ENCODE results near the gene CAMK1. TPM values are rescaled to one million over a fixed set of nuclear protein-coding genes. Genes with fewer than 3 reads are reported as not detected.

The CAMK1 gene
- total RNA-seq, 1 experiment from 2014 or later, result 41.6 TPM

GRCh38 chr3:9791790-9792404 lies 22.1 kb upstream of the CAMK1 start:
- Histone ChIP-seq H3K27me3 (ENCODE audit: low read length) (no peaks in the 10 kb centered on the region), H3K79me2 (ENCODE audit: low read length) (peaks cover 58% of the 10 kb centered on the region), H3K4me3 (ENCODE audit: low read length) (peak overlapping the region; percentile 91), H3K4me1 (ENCODE audit: low read length) (peaks cover 30% of the 10 kb centered on the region), H3K4me2 (ENCODE audit: low read depth, low read length, poor library complexity, severe bottlenecking) (peak overlapping the region; percentile 100), H2AFZ (ENCODE audit: low read length) (peak overlapping the region; percentile 73; the same call in 1 of the 2 replicates), H4K20me1 (ENCODE audit: insufficient read depth, low read depth, low read length) (peaks cover 17% of the 10 kb centered on the region; the same call in 1 of the 2 replicates), H3K9me3 (ENCODE audit: low read length) (no peaks in the 10 kb centered on the region), H3K36me3 (ENCODE audit: insufficient read depth, low read length) (peaks cover 27% of the 10 kb centered on the region), H3K9me2 (replicated peaks; ENCODE audit: insufficient read depth, low read length) (no peaks in the 10 kb centered on the region), H3K27ac (ENCODE audit: low read length) (peak overlapping the region; percentile 93), H3K9ac (ENCODE audit: low read length) (peak overlapping the region; percentile 100)
- DNase-seq, result no peak

GRCh38 chr3:9791127-9791526 lies 21.4 kb upstream of the CAMK1 start:
- Histone ChIP-seq H3K9ac (ENCODE audit: low read length) (peak overlapping the region; percentile 100), H3K36me3 (ENCODE audit: insufficient read depth, low read length) (peaks cover 29% of the 10 kb centered on the region), H3K79me2 (ENCODE audit: low read length) (peaks cover 53% of the 10 kb centered on the region), H3K9me2 (replicated peaks; ENCODE audit: insufficient read depth, low read length) (no peaks in the 10 kb centered on the region), H4K20me1 (ENCODE audit: insufficient read depth, low read depth, low read length) (peaks cover 17% of the 10 kb centered on the region; the same call in 1 of the 2 replicates), H3K4me1 (ENCODE audit: low read length) (peaks cover 30% of the 10 kb centered on the region), H3K9me3 (ENCODE audit: low read length) (no peaks in the 10 kb centered on the region), H3K4me3 (ENCODE audit: low read length) (peak overlapping the region; percentile 91), H3K4me2 (ENCODE audit: low read depth, low read length, poor library complexity, severe bottlenecking) (peak overlapping the region; percentile 100), H3K27me3 (ENCODE audit: low read length) (no peaks in the 10 kb centered on the region), H3K27ac (ENCODE audit: low read length) (peak overlapping the region; percentile 93), H2AFZ (ENCODE audit: low read length) (no peak overlapping the region)
- no peak for DNase-seq

GRCh38 chr3:9787714-9788113 lies 18.0 kb upstream of the CAMK1 start:
- no peak overlapping the region for H3K27ac ChIP-seq (ENCODE audit: low read length)
- peaks cover 20% of the 10 kb centered on the region for H3K79me2 ChIP-seq (ENCODE audit: low read length)
- no peak overlapping the region for H3K4me3 ChIP-seq (ENCODE audit: low read length)
- H3K9ac ChIP-seq (ENCODE audit: low read length), result no peak overlapping the region
- H3K9me3 ChIP-seq (ENCODE audit: low read length), result no peaks in the 10 kb centered on the region
- no peak overlapping the region for H2AFZ ChIP-seq (ENCODE audit: low read length)
- H3K27me3 ChIP-seq (ENCODE audit: low read length), result no peaks in the 10 kb centered on the region
- H3K9me2 ChIP-seq (replicated peaks; ENCODE audit: insufficient read depth, low read length), result no peaks in the 10 kb centered on the region
- H4K20me1 ChIP-seq (ENCODE audit: insufficient read depth, low read depth, low read length), result no peaks in the 10 kb centered on the region
- no peak overlapping the region for H3K4me2 ChIP-seq (ENCODE audit: low read depth, low read length, poor library complexity, severe bottlenecking)
- H3K36me3 ChIP-seq (ENCODE audit: insufficient read depth, low read length), result peaks cover 21% of the 10 kb centered on the region
- peaks cover 11% of the 10 kb centered on the region for H3K4me1 ChIP-seq (ENCODE audit: low read length)
- DNase-seq, result no peak

GRCh38 chr3:9786825-9787669 lies 17.3 kb upstream of the CAMK1 start:
- Histone ChIP-seq H3K4me3 (ENCODE audit: low read length) (no peak overlapping the region), H3K27me3 (ENCODE audit: low read length) (no peaks in the 10 kb centered on the region), H3K79me2 (ENCODE audit: low read length) (peaks cover 18% of the 10 kb centered on the region), H3K9ac (ENCODE audit: low read length) (no peak overlapping the region), H2AFZ (ENCODE audit: low read length) (no peak overlapping the region), H3K4me1 (ENCODE audit: low read length) (peaks cover 16% of the 10 kb centered on the region), H3K9me2 (replicated peaks; ENCODE audit: insufficient read depth, low read length) (no peaks in the 10 kb centered on the region), H3K27ac (ENCODE audit: low read length) (no peak overlapping the region), H4K20me1 (ENCODE audit: insufficient read depth, low read depth, low read length) (no peaks in the 10 kb centered on the region), H3K9me3 (ENCODE audit: low read length) (no peaks in the 10 kb centered on the region), H3K36me3 (ENCODE audit: insufficient read depth, low read length) (peaks cover 21% of the 10 kb centered on the region), H3K4me2 (ENCODE audit: low read depth, low read length, poor library complexity, severe bottlenecking) (no peak overlapping the region)
- peak; percentile 76 for DNase-seq

GRCh38 chr3:9786209-9786739 lies 16.5 kb upstream of the CAMK1 start:
- Histone ChIP-seq H3K9ac (ENCODE audit: low read length) (no peak overlapping the region), H3K4me1 (ENCODE audit: low read length) (peaks cover 16% of the 10 kb centered on the region), H3K79me2 (ENCODE audit: low read length) (peaks cover 10% of the 10 kb centered on the region), H4K20me1 (ENCODE audit: insufficient read depth, low read depth, low read length) (no peaks in the 10 kb centered on the region), H3K9me3 (ENCODE audit: low read length) (no peaks in the 10 kb centered on the region), H3K4me2 (ENCODE audit: low read depth, low read length, poor library complexity, severe bottlenecking) (no peak overlapping the region), H3K4me3 (ENCODE audit: low read length) (no peak overlapping the region), H3K9me2 (replicated peaks; ENCODE audit: insufficient read depth, low read length) (no peaks in the 10 kb centered on the region), H2AFZ (ENCODE audit: low read length) (no peak overlapping the region), H3K27ac (ENCODE audit: low read length) (no peak overlapping the region), H3K36me3 (ENCODE audit: insufficient read depth, low read length) (peaks cover 21% of the 10 kb centered on the region), H3K27me3 (ENCODE audit: low read length) (no peaks in the 10 kb centered on the region)
- no peak for DNase-seq

GRCh38 chr3:9785602-9786001 lies 15.9 kb upstream of the CAMK1 start:
- no peak overlapping the region for H2AFZ ChIP-seq (ENCODE audit: low read length)
- peaks cover 19% of the 10 kb centered on the region for H3K4me1 ChIP-seq (ENCODE audit: low read length)
- H3K9me3 ChIP-seq (ENCODE audit: low read length), result no peaks in the 10 kb centered on the region
- H3K4me2 ChIP-seq (ENCODE audit: low read depth, low read length, poor library complexity, severe bottlenecking), result no peak overlapping the region
- no peak overlapping the region for H3K9ac ChIP-seq (ENCODE audit: low read length)
- peaks cover 21% of the 10 kb centered on the region for H3K36me3 ChIP-seq (ENCODE audit: insufficient read depth, low read length)
- DNase-seq, result no peak
- H3K79me2 ChIP-seq (ENCODE audit: low read length), result peaks cover 4% of the 10 kb centered on the region; the same call in 1 of the 2 replicates
- H3K27me3 ChIP-seq (ENCODE audit: low read length), result no peaks in the 10 kb centered on the region
- H4K20me1 ChIP-seq (ENCODE audit: insufficient read depth, low read depth, low read length), result no peaks in the 10 kb centered on the region
- H3K4me3 ChIP-seq (ENCODE audit: low read length), result no peak overlapping the region
- no peaks in the 10 kb centered on the region for H3K9me2 ChIP-seq (replicated peaks; ENCODE audit: insufficient read depth, low read length)
- H3K27ac ChIP-seq (ENCODE audit: low read length), result no peak overlapping the region

- Histone ChIP-seq H3K79me2 (ENCODE audit: low read length) (no peaks in the 10 kb centered on the region), H3K9me2 (replicated peaks; ENCODE audit: insufficient read depth, low read length) (no peaks in the 10 kb centered on the region), H3K4me1 (ENCODE audit: low read length) (peaks cover 25% of the 10 kb centered on the region), H3K9ac (ENCODE audit: low read length) (no peak overlapping the region), H3K27ac (ENCODE audit: low read length) (no peak overlapping the region), H3K36me3 (ENCODE audit: insufficient read depth, low read length) (peaks cover 19% of the 10 kb centered on the region), H4K20me1 (ENCODE audit: insufficient read depth, low read depth, low read length) (no peaks in the 10 kb centered on the region), H3K4me3 (ENCODE audit: low read length) (no peak overlapping the region), H3K4me2 (ENCODE audit: low read depth, low read length, poor library complexity, severe bottlenecking) (no peak overlapping the region), H2AFZ (ENCODE audit: low read length) (no peak overlapping the region), H3K9me3 (ENCODE audit: low read length) (no peaks in the 10 kb centered on the region), H3K27me3 (ENCODE audit: low read length) (no peaks in the 10 kb centered on the region)
- no peak for DNase-seq
These were observed 15.2 kb upstream of the CAMK1 start for GRCh38 chr3:9784965-9785364.

- Histone ChIP-seq H3K79me2 (ENCODE audit: low read length) (no peaks in the 10 kb centered on the region), H3K36me3 (ENCODE audit: insufficient read depth, low read length) (peaks cover 12% of the 10 kb centered on the region; the same call in 1 of the 2 replicates), H3K4me2 (ENCODE audit: low read depth, low read length, poor library complexity, severe bottlenecking) (no peak overlapping the region), H3K4me3 (ENCODE audit: low read length) (no peak overlapping the region), H4K20me1 (ENCODE audit: insufficient read depth, low read depth, low read length) (no peaks in the 10 kb centered on the region), H2AFZ (ENCODE audit: low read length) (no peak overlapping the region), H3K27me3 (ENCODE audit: low read length) (no peaks in the 10 kb centered on the region), H3K27ac (ENCODE audit: low read length) (no peak overlapping the region), H3K9me2 (replicated peaks; ENCODE audit: insufficient read depth, low read length) (no peaks in the 10 kb centered on the region), H3K9ac (ENCODE audit: low read length) (no peak overlapping the region), H3K4me1 (ENCODE audit: low read length) (peaks cover 35% of the 10 kb centered on the region), H3K9me3 (ENCODE audit: low read length) (no peaks in the 10 kb centered on the region)
- DNase-seq, result no peak
These were observed 14.2 kb upstream of the CAMK1 start for GRCh38 chr3:9783954-9784353.
